Adrenal gland (tissue), 12 donors: ENCODE results near the gene TPX2. TPM values are rescaled to one million over a fixed set of nuclear protein-coding genes. Genes with fewer than 3 reads are reported as not detected.

Source experiments
- DNase-seq, 7 donors: peaks; one replicate each; pipeline ENCODE4 v3.0.0-alpha.2; 2019 to 2020
- H3K27ac ChIP-seq, 5 donors: fragments of 200-600 bp; sonication (generic) in 4 of 5; 1 replicate in 3 of 5; 2 replicates in 2 of 5; pipeline versions ENCODE4 v1.5.1 to v1.8.0; 2016 to 2020; ENCODE audit warnings: mild to moderate bottlenecking in 1 of 5
- H3K27me3 ChIP-seq: fragments of 200-600 bp; 2 replicates; pipeline ENCODE4 v1.8.0; 2021
- H3K36me3 ChIP-seq, 2 donors: fragments of 200-600 bp; replicated peaks in 1 of 2; 1 replicate in 1 of 2; 2 replicates in 1 of 2; pipeline versions ENCODE4 v1.5.1 to v1.8.0; 2018 to 2022
- H3K4me1 ChIP-seq, 2 donors: fragments of 200-600 bp; replicated peaks in 1 of 2; 1 replicate in 1 of 2; 2 replicates in 1 of 2; pipeline versions ENCODE4 v1.5.1 to v1.8.0; 2018 to 2021
- H3K4me3 ChIP-seq, 4 donors: fragments of 200-600 bp; sonication (generic) in 3 of 4; one replicate each; pipeline ENCODE4 v1.5.1; 2016 to 2018
- H3K9me3 ChIP-seq, 3 donors: fragments of 200-600 bp; sonication (generic) in 1 of 3; replicated peaks in 1 of 3; 1 replicate in 2 of 3; 2 replicates in 1 of 3; pipeline versions ENCODE4 v1.5.1 to v1.8.0; 2016 to 2021
- CTCF ChIP-seq, 6 experiments: fragments of 450-650 bp in 4 of 6; fragments of 200-600 bp in 2 of 6; sonication (generic) in 1 of 6; IDR thresholded peaks; 1 replicate in 5 of 6; 2 replicates in 1 of 6; pipeline versions ENCODE4 v1.5.1 to v1.8.0; 2016 to 2021; ENCODE audit warnings: antibody characterized with exemption in 6 of 6, mild to moderate bottlenecking in 2 of 6, moderate library complexity in 1 of 6
- POLR2A ChIP-seq, 2 donors: fragments of 450-650 bp; IDR thresholded peaks; one replicate each; pipeline ENCODE4 v1.6.1; 2017; ENCODE audit warnings: antibody characterized with exemption in 2 of 2, mild to moderate bottlenecking in 2 of 2, moderate library complexity in 1 of 2
- WGBS, 4 donors: extraction: QIAGEN DNeasy Blood & Tissue Kit in 2 of 4; methylation state at CpG; one replicate each; pipeline versions ENCODE4 v1.1.5 to v1.1.7; 2013 to 2017; 5-methylcytosine and 5-hydroxymethylcytosine counted together
- intact Hi-C, 2 donors: fragments of 100-400 bp; cut with DNase I; formaldehyde crosslinking; loops; one replicate each; pipeline versions ENCODE4 v1.14.1 to v1.15.0; 2022 to 2023
- polyA plus RNA-seq, 3 donors: library from polyadenylated mRNA; stranded (reverse); fragments of 200-250 nt in 2 of 3; fragments of 350-450 nt in 1 of 3; fragmentation: Illumina TruSeq in 1 of 3; extraction: RNeasy Lipid Tissue Mini Kit (QIAGEN cat#74804) in 1 of 3; gene quantifications; one replicate each; pipeline ENCODE4 v1.2.3, GENCODE V29; 2013 to 2014
- total RNA-seq, 9 donors: library from RNA; depleted of rRNA in 4 of 9; stranded (reverse); fragments of >200 nt in 4 of 9; fragments of 120-200 nt in 1 of 9; fragmentation: NEBNext Ultra II Directional in 1 of 9; extraction: Animal tissue kit (Norgen Biotek cat#: 25700) in 1 of 9; gene quantifications; one replicate each; pipeline versions ENCODE4 v1.1.0 to v1.2.4, GENCODE V29; 2013 to 2023
- donor health status: healthy with polysubstance abuse.
- donor health status: Bipolar disorder and iron deficiency.
- donor health status: DM: yes; HTN: yes; CAD: no.
- donor health status: DM: no; HTN: no; CAD: no.
- donor health status: DM: no; HTN: no; CAD: no.
- donor health status: DM: yes; HTN: yes; CAD: no.

The TPX2 gene
- total and polyA plus RNA-seq, 12 donors: 0.40 to 22.6 (median 2.5) TPM

- no peaks in the 10 kb centered on the region for H3K9me3 ChIP-seq
- 87 to 91% (median 88%) methylated on average over 8 of the region's 8 CpGs for WGBS, 4 donors
- DNase-seq: no peak
- no peaks in the 10 kb centered on the region for H3K36me3 ChIP-seq
- H3K27me3 ChIP-seq: no peaks in the 10 kb centered on the region
- intact Hi-C loops: no loop called here
- TF ChIP-seq CTCF (IDR thresholded peaks at IDR 0.05) (no peak), POLR2A (IDR thresholded peaks at IDR 0.05) (no peak)
- H3K27ac ChIP-seq: peak overlapping the region; percentile 36 to 95 (median 83)
- H3K4me3 ChIP-seq: no peak overlapping the region
- peaks cover 33 to 57% of the 10 kb centered on the region in 2 donors for H3K4me1 ChIP-seq
Measured at GRCh38 chr20:31698243-31698802, 40.8 kb upstream of the TPX2 start.

DNA sequence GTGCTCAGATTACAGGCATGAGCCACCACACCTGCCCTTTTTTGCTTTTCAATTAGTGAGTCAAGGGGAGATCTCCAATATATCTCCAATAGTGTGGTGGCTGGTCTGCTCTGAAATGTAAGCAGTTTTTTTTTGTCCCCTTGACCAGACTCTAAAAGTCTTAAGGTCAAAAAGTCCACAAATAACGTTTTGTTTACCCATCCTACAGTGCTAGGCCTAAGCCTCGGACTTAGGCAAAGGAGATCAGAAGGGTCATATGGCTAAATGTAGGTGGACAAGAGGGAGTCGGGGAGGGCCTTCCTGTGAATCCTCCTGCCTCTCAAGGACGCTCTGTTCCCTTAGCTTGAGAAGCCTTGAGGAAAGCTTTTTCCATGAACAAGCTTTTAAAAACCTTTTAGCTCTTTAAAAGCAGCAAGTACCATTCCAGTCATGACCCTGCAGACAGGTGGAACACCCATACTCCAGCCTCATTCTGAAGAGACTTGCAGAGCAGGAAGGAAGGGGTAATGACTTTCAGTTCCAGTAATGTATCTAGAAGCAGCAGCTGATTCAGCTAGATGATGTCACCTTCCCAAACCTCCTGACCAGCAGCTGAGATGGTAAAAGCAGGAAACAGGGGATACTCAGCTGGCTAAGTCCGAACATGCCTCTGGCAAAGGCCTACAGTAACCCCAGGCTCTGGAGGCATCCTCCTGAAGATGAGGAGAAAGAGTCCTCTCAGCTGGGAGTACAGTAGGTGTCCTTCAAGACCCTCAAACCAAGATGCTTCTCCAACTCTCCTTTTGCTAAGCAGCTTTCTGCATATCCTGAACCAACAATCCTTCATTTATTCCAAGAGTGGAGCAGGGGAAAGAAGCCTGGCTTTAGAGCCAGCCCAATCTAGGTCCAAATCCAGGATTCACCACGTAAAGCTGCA is 40.0 kb upstream of the TPX2 start:
- Histone ChIP-seq H3K27me3 (no peaks in the 10 kb centered on the region), H3K9me3 (no peaks in the 10 kb centered on the region), H3K4me3 (no peak overlapping the region), H3K27ac (peak overlapping the region; percentile 36 to 95 (median 83)), H3K4me1 (peaks cover 33 to 57% of the 10 kb centered on the region in 2 donors), H3K36me3 (no peaks in the 10 kb centered on the region)
- peak; percentile 70 to 89 (median 84) for DNase-seq
- WGBS, 4 donors: 12 to 25% (median 19%) methylated on average over 6 of the region's 6 CpGs
- TF ChIP-seq POLR2A (IDR thresholded peaks at IDR 0.05): peak in 1 of 2 donors; percentile 74
- TF ChIP-seq CTCF (IDR thresholded peaks at IDR 0.05): no peak
- intact Hi-C loops: no loop called here

DNA sequence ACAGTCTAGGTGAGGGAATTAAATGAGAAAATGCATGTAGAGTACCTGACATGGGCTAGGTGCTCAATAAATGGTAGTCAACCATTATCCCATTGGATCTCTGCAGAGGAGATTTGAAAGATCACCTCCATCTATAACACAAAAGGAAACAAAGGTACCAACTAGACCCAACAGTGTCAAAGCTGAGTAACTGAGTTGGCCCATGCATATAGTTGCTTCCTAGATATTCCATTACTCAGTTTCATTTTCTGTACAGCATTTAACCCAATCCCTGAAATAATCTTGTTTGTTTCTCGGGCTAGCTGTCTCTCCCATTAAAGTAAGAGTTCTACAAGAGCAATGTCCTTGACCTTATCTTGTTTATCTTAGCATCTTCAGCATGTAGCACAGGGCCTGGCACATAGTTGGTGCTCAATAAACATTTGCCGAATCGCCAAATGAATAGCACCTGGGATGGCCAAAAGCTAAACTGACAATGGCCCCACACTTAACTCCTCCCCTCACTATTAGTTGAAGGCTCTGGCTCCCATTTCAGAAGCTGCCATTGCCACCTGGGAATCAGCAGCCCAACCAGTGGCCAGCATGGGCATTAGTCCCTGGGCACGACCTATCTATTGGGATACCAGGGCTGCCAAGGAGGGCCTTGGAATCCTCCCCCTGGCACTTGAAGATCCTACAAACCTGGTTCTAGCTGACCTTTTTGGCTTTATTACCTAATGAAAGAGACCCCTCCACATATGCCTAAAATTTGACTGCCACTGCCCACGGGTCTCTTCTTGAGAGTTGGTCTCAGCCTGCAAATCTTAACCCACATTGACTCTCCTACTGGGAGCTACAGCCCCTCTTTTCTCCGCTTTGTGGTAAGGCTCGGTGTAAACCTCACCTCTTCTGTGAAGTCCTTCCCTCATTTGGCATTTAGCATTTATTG is 39.0 kb upstream of the TPX2 start:
- intact Hi-C loops: no loop called here
- no peaks in the 10 kb centered on the region for H3K27me3 ChIP-seq
- TF ChIP-seq POLR2A (IDR thresholded peaks at IDR 0.05) (no peak), CTCF (IDR thresholded peaks at IDR 0.05) (no peak)
- no peaks in the 10 kb centered on the region for H3K9me3 ChIP-seq
- no peak for DNase-seq
- peaks cover 33 to 47% of the 10 kb centered on the region in 2 donors for H3K4me1 ChIP-seq
- H3K4me3 ChIP-seq: no peak overlapping the region
- 78 to 84% (median 83%) methylated on average over 7 of the region's 7 CpGs for WGBS, 4 donors
- H3K36me3 ChIP-seq: no peaks in the 10 kb centered on the region
- H3K27ac ChIP-seq: peak overlapping the region; percentile 36 to 95 (median 83)
